C4-2B (cell line): ENCODE results near the gene KEAP1.
"Not testable (repeated sequence)": the region's sequence is repeated elsewhere in the genome, so short reads cannot be mapped to it uniquely, and the experiment has no call there.

Experiments
- H3K27ac ChIP-seq: fragments of 450-650 bp; 2 replicates; pipeline ENCODE4 v1.5.1; 2017
- CTCF ChIP-seq: fragments of 450-650 bp; conservative IDR thresholded peaks from 2 replicates; pipeline ENCODE4 v1.5.1; 2017; ENCODE audit warnings: mild to moderate bottlenecking
- ZFX ChIP-seq: fragments of 450-650 bp; IDR thresholded peaks from 2 replicates; pipeline ENCODE4 v1.6.1; 2017

KEAP1 gene

DNA sequence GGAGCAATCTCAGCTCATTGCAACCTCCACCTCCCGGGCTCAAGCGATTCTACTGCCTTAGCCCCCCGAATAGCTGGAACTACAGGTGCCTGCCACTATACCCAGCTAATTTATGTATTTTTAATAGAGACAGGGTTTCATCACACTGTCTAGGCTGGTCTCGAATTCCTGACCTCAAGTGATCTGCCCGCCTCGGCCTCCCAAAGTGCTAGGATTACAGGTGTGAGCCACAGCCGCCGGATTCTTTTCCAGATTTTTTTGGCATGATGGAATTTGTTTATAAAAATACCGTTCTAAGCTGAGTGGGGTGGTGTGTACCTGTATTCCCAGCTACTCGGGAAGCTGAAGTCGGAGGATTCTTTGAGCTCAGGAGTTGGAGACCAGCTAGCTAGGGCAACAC, 34.5 kb upstream of the KEAP1 start:
- H3K27ac ChIP-seq, result no peak overlapping the region
- TF ChIP-seq ZFX (no peak), CTCF (no peak)

GRCh38 chr19:10535613-10536012, 32.5 kb upstream of the KEAP1 start:
- TF ChIP-seq ZFX (no peak), CTCF (no peak)

DNA sequence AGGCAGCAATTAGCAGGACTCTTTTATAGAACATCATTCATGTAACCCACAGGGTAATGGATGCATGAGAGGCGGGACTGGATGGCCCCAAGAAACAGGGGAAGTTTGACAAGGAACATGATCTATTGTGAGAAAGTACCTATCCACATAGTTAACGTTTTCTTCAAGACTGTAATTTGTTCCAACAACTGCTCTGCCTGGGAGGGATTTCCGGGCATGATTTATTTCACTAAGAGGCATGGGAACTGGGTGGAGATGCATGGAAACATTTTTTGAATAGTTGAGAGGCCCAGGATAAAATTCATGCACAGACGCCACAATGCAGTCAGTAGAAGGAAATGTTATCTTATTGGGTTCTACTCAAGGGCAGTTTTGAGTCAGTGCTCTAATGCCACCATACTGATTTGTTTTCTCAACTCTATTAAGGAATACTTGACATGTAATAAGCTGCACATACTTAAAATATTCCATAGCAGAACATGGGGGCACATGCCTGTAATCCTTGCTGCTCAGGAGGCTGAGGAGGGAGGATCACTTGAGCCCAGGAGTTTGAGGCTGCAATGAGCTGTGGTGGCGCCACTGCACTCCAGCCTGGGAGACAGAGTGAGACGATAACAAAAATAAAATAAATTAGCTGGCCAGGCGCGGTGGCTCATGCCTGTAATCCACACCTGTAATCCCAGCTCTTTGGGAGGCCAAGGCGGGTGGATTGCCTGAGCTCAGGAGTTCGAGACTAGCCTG, 30.7 kb upstream of the KEAP1 start:
- TF ChIP-seq CTCF (no peak), ZFX (no peak)
- no peak overlapping the region for H3K27ac ChIP-seq

More at GRCh38 chr19:10535613-10536012, 32.5 kb upstream of the KEAP1 start:
- H3K27ac ChIP-seq, result no peak overlapping the region

DNA sequence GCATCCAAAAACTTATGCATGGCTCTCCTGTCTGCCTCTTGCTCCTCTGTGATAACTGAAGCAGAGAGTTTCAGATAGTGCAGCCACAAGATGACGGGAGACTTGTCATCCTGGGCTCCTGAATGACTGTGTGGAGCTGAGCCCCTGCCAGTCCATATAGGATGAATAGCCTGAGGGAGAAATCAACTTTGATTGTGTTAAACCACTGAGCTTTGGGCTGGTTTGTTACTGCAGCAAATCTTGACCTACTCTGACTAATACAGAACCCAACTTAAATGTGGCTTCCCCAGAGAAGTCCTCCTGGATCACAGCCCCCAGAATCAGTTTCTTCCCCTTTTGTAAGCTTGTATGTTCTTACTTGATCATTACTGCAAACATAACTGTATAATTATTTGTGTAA, 29.3 kb upstream of the KEAP1 start:
- H3K27ac ChIP-seq, result no peak overlapping the region
- TF ChIP-seq CTCF (no peak), ZFX (no peak)

DNA sequence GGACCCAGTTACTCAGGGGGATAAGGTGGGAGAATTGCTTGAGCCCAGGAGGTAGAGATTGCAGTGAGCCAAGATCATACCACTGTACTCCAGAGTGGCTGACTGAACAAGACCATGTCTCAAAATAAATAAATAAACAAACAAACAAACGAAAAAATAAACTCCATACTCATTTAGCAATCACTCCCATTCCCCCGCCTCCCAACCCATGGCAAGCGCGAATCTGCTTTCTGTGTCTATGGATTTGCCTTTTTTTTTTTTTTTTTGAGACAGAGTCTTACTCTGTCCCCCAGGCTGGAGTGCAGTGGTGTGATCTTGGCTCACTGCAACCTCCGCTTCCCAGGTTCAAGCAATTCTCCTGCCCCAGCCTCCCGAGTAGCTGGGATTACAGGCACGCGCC, 23.7 kb upstream of the KEAP1 start:
- not testable (repeated sequence) for H3K27ac ChIP-seq

DNA sequence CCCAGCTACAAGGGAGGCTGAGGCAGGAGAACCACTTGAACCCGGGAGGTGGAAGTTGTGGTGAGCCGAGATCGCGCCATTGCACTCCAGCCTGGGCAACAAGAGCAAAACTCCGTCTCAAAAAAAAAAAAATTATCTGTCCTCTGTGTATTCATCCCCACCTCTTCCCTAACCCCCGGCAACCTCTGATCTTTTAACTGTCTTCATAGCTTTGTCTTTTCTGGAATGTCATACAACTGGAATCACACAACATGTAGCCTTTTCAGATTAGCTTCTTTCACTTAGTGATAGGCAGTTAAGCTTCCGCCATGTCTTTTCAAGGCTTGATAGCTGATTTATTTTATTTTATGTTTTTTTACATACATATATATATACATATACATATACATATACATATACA, 22.5 kb upstream of the KEAP1 start:
- no peak overlapping the region for H3K27ac ChIP-seq
- no peak for TF ChIP-seq ZFX
- no peak for TF ChIP-seq CTCF

DNA sequence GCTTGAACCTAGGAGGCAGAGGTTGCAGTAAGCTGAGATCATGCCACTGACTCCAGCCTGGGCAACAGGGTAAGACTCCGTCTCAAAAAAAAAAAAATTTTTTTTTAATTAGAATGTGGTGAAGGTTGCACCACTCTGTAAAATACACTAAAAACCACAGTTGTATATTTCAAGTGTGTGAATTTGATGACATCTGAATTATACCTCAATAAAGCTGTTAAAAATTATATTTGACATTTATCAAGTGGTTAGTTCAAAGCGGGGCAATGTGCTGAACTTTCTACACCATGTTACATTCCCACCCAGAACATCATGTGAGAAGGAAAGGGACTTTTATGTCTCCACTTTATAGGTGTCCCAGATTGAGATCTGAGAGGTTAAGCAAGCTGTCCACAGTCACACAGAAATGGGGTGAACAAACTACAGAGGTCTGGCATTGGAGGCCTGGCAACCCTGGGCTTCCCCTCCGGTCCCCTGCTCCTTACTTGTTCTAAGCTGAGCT, 20.0 kb upstream of the KEAP1 start:
- TF ChIP-seq ZFX (no peak), CTCF (no peak)
- no peak overlapping the region for H3K27ac ChIP-seq
